C4-2B (cell line): Measurements from ENCODE around the gene UNK.

Source experiments
- CTCF ChIP-seq: fragments of 450-650 bp; conservative IDR thresholded peaks from 2 replicates; pipeline ENCODE4 v1.5.1; 2017; ENCODE audit warnings: mild to moderate bottlenecking
- ZFX ChIP-seq: fragments of 450-650 bp; IDR thresholded peaks from 2 replicates; pipeline ENCODE4 v1.6.1; 2017

DNA sequence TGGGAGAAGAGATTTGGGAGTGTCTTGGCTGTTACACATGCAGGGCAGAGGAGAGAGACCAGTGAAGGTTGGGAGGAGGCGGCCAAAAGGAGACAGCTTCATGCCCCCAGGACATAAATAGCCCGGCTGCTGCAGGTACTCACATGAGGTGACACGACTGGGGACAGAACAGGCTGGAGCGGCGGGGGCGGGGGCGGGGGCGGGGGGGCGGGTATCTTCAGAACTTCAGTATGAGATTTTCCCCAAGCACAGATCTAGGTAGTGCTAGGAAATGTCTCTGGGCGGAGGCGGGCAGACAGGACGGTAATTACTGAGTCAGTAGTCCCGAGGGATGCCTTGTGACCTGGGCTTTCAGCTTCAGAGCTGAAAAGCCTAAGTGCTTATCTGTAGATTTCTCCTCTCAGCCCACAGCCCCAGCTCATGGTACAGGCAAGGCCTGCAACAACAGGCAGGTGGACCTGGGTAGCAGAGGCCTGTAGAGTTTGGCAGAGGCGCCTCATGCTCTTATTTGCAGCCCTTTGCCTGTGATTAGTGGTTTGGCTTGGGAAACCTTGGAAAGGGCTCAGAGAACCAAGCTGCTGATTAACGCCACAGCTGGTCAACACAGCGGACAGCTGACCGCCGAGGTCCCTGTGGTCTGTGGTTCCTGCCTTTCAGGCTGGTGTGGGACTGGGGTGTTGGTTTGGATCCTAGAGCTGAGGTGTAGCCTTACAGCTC lies 24.5 kb downstream of the UNK start:
- TF ChIP-seq CTCF (no peak), ZFX (no peak)
